ENCODE measurements around the gene ST3GAL3. TPM values are rescaled to one million over a fixed set of nuclear protein-coding genes. Genes with fewer than 3 reads are reported as not detected.

Gene ST3GAL3
- total and polyA plus RNA-seq, 8 donors = 1.6 to 68.3 (median 6.7) TPM

DNA sequence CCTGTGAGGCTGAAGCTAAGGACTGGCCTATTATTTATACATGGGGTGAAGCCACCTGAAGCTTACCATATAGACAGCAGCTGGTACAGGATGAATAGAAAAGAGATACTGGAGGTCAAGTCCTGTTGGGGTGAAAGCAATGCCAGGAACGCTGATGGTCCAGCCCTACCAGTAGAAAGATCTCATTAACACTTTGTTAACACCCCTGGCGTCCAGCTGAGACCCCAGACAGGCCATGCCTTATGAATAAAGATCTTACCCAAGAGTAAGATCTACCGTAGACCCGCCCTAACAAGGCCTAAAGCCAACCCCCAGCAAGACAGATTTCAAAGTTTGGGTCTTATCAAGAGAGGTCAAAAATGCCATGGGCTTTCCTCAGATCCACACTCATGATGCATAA is 34.7 kb downstream of the ST3GAL3 start:
- H3K4me1 ChIP-seq = no peaks in the 10 kb centered on the region
- no peaks in the 10 kb centered on the region for H3K9me3 ChIP-seq
- peaks cover 0 to 26% (median 9%) of the 10 kb centered on the region in 4 donors for H3K36me3 ChIP-seq
- H3K4me3 ChIP-seq = no peak overlapping the region
- no peak overlapping the region for H3K27ac ChIP-seq
- TF ChIP-seq POLR2A (IDR thresholded peaks at IDR 0.05) = no peak
- no peak for TF ChIP-seq POLR2AphosphoS5 (IDR thresholded peaks at IDR 0.05)
- TF ChIP-seq EP300 (IDR thresholded peaks at IDR 0.05) = no peak
- TF ChIP-seq CTCF (IDR thresholded peaks at IDR 0.05) = no peak
- 84 to 91% (median 89%) methylated on average over 4 of the region's 4 CpGs for WGBS, 5 donors
- H3K27me3 ChIP-seq = no peaks in the 10 kb centered on the region
- DNase-seq = no peak
- intact Hi-C loops (cut with DNase I; ENCODE audit: low total_unique reads) = no loop called here

- intact Hi-C loops (cut with DNase I; ENCODE audit: low total_unique reads) = no loop called here
- no peak overlapping the region for H3K27ac ChIP-seq
- H3K4me3 ChIP-seq = no peak overlapping the region
- no peaks in the 10 kb centered on the region for H3K9me3 ChIP-seq
- H3K27me3 ChIP-seq = no peaks in the 10 kb centered on the region
- no peak for DNase-seq
- 88 to 100% (median 96%) methylated on average over 1 of the region's 1 CpG for WGBS, 5 donors
- peaks cover 0 to 17% (median 4%) of the 10 kb centered on the region in 4 donors for H3K36me3 ChIP-seq
- TF ChIP-seq CTCF (IDR thresholded peaks at IDR 0.05) (no peak), EP300 (IDR thresholded peaks at IDR 0.05) (no peak), POLR2AphosphoS5 (IDR thresholded peaks at IDR 0.05) (no peak), POLR2A (IDR thresholded peaks at IDR 0.05) (no peak)
- no peaks in the 10 kb centered on the region for H3K4me1 ChIP-seq
These were observed 35.9 kb downstream of the ST3GAL3 start for GRCh38 chr1:43743206-43743605.

DNA sequence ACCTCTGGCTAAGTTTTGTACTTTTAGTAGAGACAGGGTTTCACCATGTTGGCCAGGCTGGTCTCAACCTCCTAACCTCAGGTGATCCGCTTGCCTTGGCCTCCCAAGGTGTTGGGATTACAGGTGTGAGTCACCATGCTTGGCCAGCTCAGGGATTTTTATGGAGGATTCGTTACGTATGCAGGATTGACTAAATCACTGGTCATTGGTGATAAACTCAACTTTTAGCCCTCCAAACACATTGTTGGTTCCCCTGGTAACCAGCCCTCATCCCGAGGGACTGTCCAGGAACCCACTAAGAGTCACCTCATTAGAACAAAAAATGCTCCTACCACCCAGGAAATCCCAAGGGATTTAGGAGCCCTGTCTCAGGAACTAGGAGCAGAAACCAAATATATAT is 40.4 kb downstream of the ST3GAL3 start:
- Histone ChIP-seq H3K9me3 (no peaks in the 10 kb centered on the region), H3K4me1 (no peaks in the 10 kb centered on the region), H3K4me3 (no peak overlapping the region), H3K36me3 (peaks cover 0 to 7% (median 0%) of the 10 kb centered on the region in 4 donors), H3K27me3 (no peaks in the 10 kb centered on the region), H3K27ac (no peak overlapping the region)
- WGBS, 5 donors = 85 to 97% (median 95%) methylated on average over 4 of the region's 4 CpGs
- intact Hi-C loops (cut with DNase I; ENCODE audit: low total_unique reads) = no loop called here
- no peak for TF ChIP-seq EP300 (IDR thresholded peaks at IDR 0.05)
- TF ChIP-seq CTCF (IDR thresholded peaks at IDR 0.05) = no peak
- no peak for TF ChIP-seq POLR2AphosphoS5 (IDR thresholded peaks at IDR 0.05)
- TF ChIP-seq POLR2A (IDR thresholded peaks at IDR 0.05) = no peak
- no peak for DNase-seq

DNA sequence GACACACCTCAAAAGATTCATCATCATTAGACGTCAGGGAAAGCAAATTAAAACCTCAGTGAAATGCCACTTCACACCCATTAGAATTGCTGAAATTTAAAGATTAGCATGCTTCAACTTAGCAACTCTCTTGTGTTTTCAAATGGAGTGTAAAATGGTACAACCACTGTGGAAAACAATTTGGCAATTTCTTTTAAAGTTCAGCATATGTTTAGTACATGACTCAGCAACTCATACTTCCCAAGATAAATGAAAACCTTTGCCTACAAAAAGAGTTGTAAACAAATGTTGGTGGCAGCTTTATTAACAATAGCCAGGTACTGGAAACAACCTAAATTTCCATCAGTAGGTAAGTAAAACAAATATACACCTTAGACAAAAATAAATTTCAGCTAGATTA is 42.7 kb downstream of the ST3GAL3 start:
- no peak overlapping the region for H3K27ac ChIP-seq
- WGBS, 5 donors = 85 to 93% (median 88%) methylated on average over 1 of the region's 1 CpG
- intact Hi-C loops (cut with DNase I; ENCODE audit: low total_unique reads) = no loop called here

More for the DNA sequence above, 42.7 kb downstream of the ST3GAL3 start:
- Histone ChIP-seq H3K36me3 (peaks cover 0 to 7% (median 0%) of the 10 kb centered on the region in 4 donors), H3K9me3 (no peaks in the 10 kb centered on the region), H3K4me1 (no peaks in the 10 kb centered on the region), H3K27me3 (no peaks in the 10 kb centered on the region), H3K4me3 (no peak overlapping the region)
- no peak for DNase-seq
- TF ChIP-seq POLR2AphosphoS5 (IDR thresholded peaks at IDR 0.05) (no peak), CTCF (IDR thresholded peaks at IDR 0.05) (no peak), POLR2A (IDR thresholded peaks at IDR 0.05) (no peak), EP300 (IDR thresholded peaks at IDR 0.05) (no peak)
